HG02763 (cell line): ENCODE measurements around the gene WIPF3.
"Not testable (repeated sequence)": the region's sequence is repeated elsewhere in the genome, so short reads cannot be mapped to it uniquely, and the experiment has no call there.

ENCODE experiments used
- ATAC-seq: cut with Tn5 transposase; IDR thresholded peaks from one replicate; pipeline ENCODE4 v1.9.1; 2021; ENCODE audit warnings: mild to moderate bottlenecking, moderate library complexity; ENCODE audit not compliant: unreplicated experiment

The WIPF3 gene

GRCh38 chr7:29946428-29947186, 140.3 kb downstream of the WIPF3 start:
- no peak for ATAC-seq

- ATAC-seq = no peak
These were observed 142.3 kb downstream of the WIPF3 start for GRCh38 chr7:29948587-29948986.

- no peak for ATAC-seq
These were observed 144.2 kb downstream of the WIPF3 start for GRCh38 chr7:29950480-29950879.

- ATAC-seq = no peak
These were observed 144.9 kb downstream of the WIPF3 start for GRCh38 chr7:29951206-29951605.

GRCh38 chr7:29953726-29954347, 147.5 kb downstream of the WIPF3 start:
- no peak for ATAC-seq

GRCh38 chr7:29955075-29955792, 148.9 kb downstream of the WIPF3 start:
- no peak for ATAC-seq

- ATAC-seq = no peak
These were observed 149.6 kb downstream of the WIPF3 start for GRCh38 chr7:29955799-29956486.

GRCh38 chr7:29956487-29956836, 150.2 kb downstream of the WIPF3 start:
- ATAC-seq = no peak

GRCh38 chr7:29957521-29958310, 151.4 kb downstream of the WIPF3 start:
- ATAC-seq = no peak

- no peak for ATAC-seq
These were observed 152.5 kb downstream of the WIPF3 start for GRCh38 chr7:29958667-29959358.

- ATAC-seq = not testable (repeated sequence)
These were observed 155.3 kb downstream of the WIPF3 start for GRCh38 chr7:29961611-29962010.

GRCh38 chr7:29962035-29962434, 155.7 kb downstream of the WIPF3 start:
- ATAC-seq = no peak

- ATAC-seq = no peak
These were observed 158.7 kb downstream of the WIPF3 start for GRCh38 chr7:29965030-29965429.
